ENCODE data around the gene IL4I1. TPM values are rescaled to one million over a fixed set of nuclear protein-coding genes. Genes with fewer than 3 reads are reported as not detected.
A peak's percentile ranks its signal among the peaks of the same experiment; 100 is the strongest.

The IL4I1 gene
- total and polyA plus RNA-seq, 7 donors, result 0.05 to 3.3 (median 0.39) TPM

DNA sequence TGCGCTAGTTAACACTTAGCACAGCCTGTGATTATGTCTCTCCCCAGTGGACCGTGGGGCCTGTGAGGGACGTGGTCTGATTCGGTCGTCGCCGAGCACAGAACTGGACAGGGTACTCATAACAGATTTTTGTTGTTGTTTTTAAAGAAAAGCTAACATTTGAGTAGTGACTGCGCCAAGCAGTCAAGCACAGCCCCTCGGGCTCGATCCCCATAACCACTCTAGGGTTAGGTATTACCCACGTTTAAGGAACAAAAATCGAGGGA is 46.5 kb downstream of the IL4I1 start:
- H3K4me3 ChIP-seq, result peak overlapping the region; percentile 96
- peaks cover 0 to 10% of the 10 kb centered on the region in 2 donors for H3K36me3 ChIP-seq (ENCODE audit: insufficient read depth in 1 of 2, low read depth in 1 of 2)
- peaks cover 34% of the 10 kb centered on the region for H3K4me1 ChIP-seq
- TF ChIP-seq, protein P1, sequence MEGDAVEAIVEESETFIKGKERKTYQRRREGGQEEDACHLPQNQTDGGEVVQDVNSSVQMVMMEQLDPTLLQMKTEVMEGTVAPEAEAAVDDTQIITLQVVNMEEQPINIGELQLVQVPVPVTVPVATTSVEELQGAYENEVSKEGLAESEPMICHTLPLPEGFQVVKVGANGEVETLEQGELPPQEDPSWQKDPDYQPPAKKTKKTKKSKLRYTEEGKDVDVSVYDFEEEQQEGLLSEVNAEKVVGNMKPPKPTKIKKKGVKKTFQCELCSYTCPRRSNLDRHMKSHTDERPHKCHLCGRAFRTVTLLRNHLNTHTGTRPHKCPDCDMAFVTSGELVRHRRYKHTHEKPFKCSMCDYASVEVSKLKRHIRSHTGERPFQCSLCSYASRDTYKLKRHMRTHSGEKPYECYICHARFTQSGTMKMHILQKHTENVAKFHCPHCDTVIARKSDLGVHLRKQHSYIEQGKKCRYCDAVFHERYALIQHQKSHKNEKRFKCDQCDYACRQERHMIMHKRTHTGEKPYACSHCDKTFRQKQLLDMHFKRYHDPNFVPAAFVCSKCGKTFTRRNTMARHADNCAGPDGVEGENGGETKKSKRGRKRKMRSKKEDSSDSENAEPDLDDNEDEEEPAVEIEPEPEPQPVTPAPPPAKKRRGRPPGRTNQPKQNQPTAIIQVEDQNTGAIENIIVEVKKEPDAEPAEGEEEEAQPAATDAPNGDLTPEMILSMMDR (IDR thresholded peaks at IDR 0.05), result no peak
- 49 to 56% (median 51%) methylated on average over 12 of the region's 12 CpGs for WGBS, 3 donors
- H3K27me3 ChIP-seq (ENCODE audit: insufficient read depth in 3 of 3, low read length in 2 of 3), result no peaks in the 10 kb centered on the region
- no peaks in the 10 kb centered on the region for H3K9me3 ChIP-seq
- peak overlapping the region; percentile 100 for H3K27ac ChIP-seq
- no peak for DNase-seq
- intact Hi-C loops (cut with DNase I), result loop anchor here in 1 of 2 donors (5.0 kb wide), 1 partner anchor 33 kb away; the partner anchor contains the start of gene MED25
- peak; percentile 1 to 14 (median 4) for ATAC-seq

DNA sequence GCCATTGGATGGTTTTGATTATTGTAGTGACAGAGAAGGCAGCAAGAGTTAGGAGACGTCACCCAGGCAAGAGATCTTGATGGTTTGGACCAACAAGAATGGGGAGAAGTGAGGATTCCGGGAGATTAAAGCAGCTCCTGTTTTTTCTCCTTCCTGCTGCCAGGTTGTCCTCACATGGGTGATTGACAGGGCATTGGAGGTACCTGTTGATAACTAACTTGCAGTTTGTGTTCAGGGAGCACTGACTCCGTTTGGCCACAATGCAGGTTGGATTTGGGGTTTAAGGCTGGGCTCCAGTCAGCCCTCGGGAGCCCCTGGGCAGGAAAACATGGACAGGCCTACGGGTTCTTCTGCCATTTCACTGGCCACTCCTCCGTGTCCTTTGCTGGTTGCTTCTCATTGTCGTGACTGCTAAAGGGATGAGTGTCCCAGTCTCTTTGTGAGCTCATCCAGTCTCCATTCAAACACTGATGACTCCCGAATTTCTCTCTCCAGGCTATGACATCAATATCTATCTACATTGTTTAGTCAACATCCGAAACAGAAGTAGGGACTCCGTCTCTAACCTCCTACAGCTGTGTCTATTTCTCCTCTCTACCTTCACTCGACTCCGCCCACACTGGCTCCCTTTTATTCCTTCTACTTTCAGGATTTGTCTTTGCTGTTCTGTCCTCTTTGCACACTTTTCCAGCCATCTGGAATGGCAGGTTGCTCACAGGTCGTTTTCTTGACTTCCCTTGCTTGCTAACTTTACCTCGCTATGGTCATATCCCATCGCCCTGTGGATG is 47.1 kb downstream of the IL4I1 start:
- WGBS, 3 donors, result 81 to 90% (median 84%) methylated on average over 15 of the region's 15 CpGs
- peak overlapping the region; percentile 100 for H3K27ac ChIP-seq
- H3K4me3 ChIP-seq, result peak overlapping the region; percentile 96
- peaks cover 0 to 5% of the 10 kb centered on the region in 2 donors for H3K36me3 ChIP-seq (ENCODE audit: insufficient read depth in 1 of 2, low read depth in 1 of 2)
- no peak for DNase-seq
- H3K9me3 ChIP-seq, result no peaks in the 10 kb centered on the region
- intact Hi-C loops (cut with DNase I), result loop anchor here in 1 of 2 donors (5.0 kb wide), 1 partner anchor 32 kb away; the partner anchor contains the start of gene MED25
- peak in 1 of 4 donors; percentile 5 for ATAC-seq
- H3K4me1 ChIP-seq, result peaks cover 39% of the 10 kb centered on the region
- no peaks in the 10 kb centered on the region for H3K27me3 ChIP-seq (ENCODE audit: insufficient read depth in 3 of 3, low read length in 2 of 3)
- TF ChIP-seq, protein P1 (IDR thresholded peaks at IDR 0.05), result no peak

DNA sequence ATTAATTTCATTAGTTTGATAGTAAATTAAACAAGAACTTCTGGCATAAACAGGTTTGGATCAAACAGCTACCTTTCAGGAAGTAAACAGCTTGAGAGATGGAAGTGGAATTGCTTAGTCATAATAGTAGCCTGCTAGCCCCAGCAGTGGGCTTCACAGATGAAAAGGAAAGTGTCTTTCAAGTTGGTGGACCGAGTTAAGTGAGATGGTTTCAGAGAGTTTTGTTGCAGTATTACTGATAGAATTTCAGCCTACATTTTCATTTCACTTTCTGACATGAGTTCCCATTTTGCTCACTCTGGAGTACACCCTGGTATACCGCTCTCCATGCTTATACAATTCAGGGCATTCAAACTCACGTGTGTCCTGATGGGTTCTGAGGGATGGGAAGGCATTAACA is 47.7 kb downstream of the IL4I1 start:
- 88 to 95% (median 88%) methylated on average over 3 of the region's 3 CpGs for WGBS, 3 donors
- H3K4me3 ChIP-seq, result no peak overlapping the region
- peaks cover 43% of the 10 kb centered on the region for H3K4me1 ChIP-seq
- H3K27ac ChIP-seq, result peak overlapping the region; percentile 100
- ATAC-seq, result no peak
- H3K36me3 ChIP-seq (ENCODE audit: insufficient read depth in 1 of 2, low read depth in 1 of 2), result no peaks in the 10 kb centered on the region
- DNase-seq, result no peak
- H3K27me3 ChIP-seq (ENCODE audit: insufficient read depth in 3 of 3, low read length in 2 of 3), result no peaks in the 10 kb centered on the region
- TF ChIP-seq, protein P1 (IDR thresholded peaks at IDR 0.05), result no peak
- no peaks in the 10 kb centered on the region for H3K9me3 ChIP-seq
- intact Hi-C loops (cut with DNase I), result no loop called here

DNA sequence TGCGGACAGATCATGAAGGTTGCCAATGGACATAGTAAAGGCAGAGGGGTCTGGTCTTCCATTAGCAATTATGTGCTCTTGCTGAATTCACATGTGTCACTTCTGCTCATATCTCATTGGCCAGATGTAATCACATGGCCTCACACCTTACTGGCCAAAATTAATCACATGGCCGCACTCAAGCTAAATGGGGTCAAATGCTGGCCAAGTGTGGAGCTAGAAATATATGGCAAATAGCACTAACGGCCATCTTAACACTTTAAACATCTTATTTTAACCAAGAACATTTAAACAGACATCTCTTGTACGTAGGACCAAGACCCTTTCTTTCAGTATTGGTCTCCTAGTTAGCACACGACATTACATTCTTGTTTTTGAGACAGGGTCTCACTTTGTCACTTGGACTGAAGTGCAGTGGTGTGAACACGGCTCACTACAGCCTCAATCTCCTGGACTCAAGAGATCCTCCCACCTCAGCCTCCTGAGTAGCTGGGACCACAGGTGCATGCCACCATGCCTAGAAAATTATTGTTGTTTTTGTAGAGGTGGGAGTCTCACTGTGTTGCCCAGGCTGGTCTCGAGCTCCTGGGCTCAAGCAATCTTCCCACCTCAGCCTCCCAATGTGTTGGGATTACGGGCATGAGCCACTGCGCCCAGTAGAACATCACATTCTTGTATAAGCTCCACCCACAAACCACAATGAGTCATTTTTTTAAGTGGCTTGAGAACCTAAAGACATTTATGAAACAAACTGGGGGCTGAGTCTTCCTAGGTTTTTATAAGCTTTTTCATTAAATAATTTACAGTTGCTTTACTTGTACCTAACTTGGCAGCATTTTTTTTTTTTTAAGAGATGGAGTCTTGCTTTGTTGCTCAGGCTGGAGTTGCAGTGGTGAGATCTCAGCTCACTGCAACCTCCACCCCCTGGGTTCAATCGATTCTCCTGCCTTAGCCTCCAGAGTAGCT is 48.7 kb downstream of the IL4I1 start:
- intact Hi-C loops (cut with DNase I), result no loop called here
- peaks cover 34% of the 10 kb centered on the region for H3K4me1 ChIP-seq
- H3K9me3 ChIP-seq, result no peaks in the 10 kb centered on the region
- no peak for ATAC-seq
- no peak for DNase-seq
- 90 to 94% (median 94%) methylated on average over 10 of the region's 10 CpGs for WGBS, 3 donors
- peak overlapping the region; percentile 9 for H3K27ac ChIP-seq
- H3K27me3 ChIP-seq (ENCODE audit: insufficient read depth in 3 of 3, low read length in 2 of 3), result no peaks in the 10 kb centered on the region
- TF ChIP-seq, protein P1 (IDR thresholded peaks at IDR 0.05), result no peak
- no peak overlapping the region for H3K4me3 ChIP-seq
- no peaks in the 10 kb centered on the region for H3K36me3 ChIP-seq (ENCODE audit: insufficient read depth in 1 of 2, low read depth in 1 of 2)
